Caki2 (cell line): ENCODE data around the gene LILRB3. TPM values are rescaled to one million over a fixed set of nuclear protein-coding genes. Genes with fewer than 3 reads are reported as not detected.
A peak's percentile ranks its signal among the peaks of the same experiment; 100 is the strongest.
"Not testable (repeated sequence)": the region's sequence is repeated elsewhere in the genome, so short reads cannot be mapped to it uniquely, and the experiment has no call there.

ENCODE experiments used
- DNase-seq: peaks from one replicate; pipeline ENCODE4 v3.0.0-alpha.2; 2015; ENCODE audit warnings: low read depth
- in situ Hi-C: cut with HindIII; loops from 2 replicates; pipeline ENCODE4 v1.10.0; 2016; ENCODE audit warnings: low sequenced_read_pairs, low pct_unique_long_range_greater_than_20kb, mixed read lengths
- total RNA-seq: library from RNA; depleted of rRNA; stranded (reverse); fragments of >200 nt; shearing (Covaris generic); gene quantifications from 2 replicates; pipeline ENCODE4 v1.2.3, GENCODE V29; 2014; ENCODE audit warnings: low replicate concordance

The LILRB3 gene
- total RNA-seq, 1 experiment from 2014 or later = not detected

- in situ Hi-C loops = no loop called here
- no peak for DNase-seq
Observed at GRCh38 chr19:54247106-54247930, 24.5 kb upstream of the LILRB3 start.

GRCh38 chr19:54245936-54246335 is 23.1 kb upstream of the LILRB3 start:
- no peak for DNase-seq
- in situ Hi-C loops = no loop called here

- DNase-seq, in situ Hi-C loops: not testable (repeated sequence)
Observed at GRCh38 chr19:54243809-54244208, 21.0 kb upstream of the LILRB3 start.

DNA sequence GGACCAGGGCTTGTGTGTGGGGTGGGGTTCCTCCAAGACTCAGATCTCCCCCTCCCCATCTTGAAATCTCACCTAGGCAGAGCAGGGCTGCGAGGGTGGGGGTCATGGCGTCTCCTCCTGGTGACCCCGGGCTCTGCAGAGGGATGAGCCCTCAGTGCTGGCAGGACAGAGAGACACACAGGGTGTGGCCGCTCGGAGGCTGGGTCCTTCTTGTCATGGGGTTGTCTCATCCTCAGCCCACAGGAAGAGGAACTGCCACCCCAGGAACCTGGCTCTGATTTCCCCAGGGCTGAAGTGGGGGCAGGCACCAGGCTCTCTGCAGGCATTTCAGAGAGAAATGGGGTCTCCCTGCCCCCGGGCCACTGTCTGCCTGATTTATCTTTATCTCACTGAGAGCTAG is 19.8 kb upstream of the LILRB3 start, which contains the start of gene LILRA6:
Gene LILRA6, minus strand, starts transcription at position 145 of the 400 bp plus-strand sequence.
- DNase-seq, in situ Hi-C loops: not testable (repeated sequence)

DNA sequence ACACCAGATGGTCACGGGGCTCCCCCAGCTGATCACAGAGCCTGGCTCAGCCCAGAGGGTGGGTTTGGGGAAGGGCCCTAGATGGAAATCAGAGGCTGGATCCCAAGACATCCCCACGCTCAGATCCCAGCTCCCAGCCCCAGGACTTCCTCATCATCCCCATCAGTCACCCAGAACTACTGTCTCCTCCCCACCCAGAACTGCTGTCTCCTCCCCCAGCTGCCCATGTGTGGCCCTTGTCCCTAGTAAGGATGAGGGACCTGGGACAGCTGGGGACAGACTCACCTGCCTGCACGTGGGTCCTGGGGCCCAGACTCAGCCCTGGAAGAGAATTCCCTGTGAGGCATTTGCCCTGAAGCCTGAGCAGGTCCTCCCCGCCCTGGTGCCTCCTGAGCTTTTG is 19.4 kb upstream of the LILRB3 start:
- DNase-seq, in situ Hi-C loops: not testable (repeated sequence)

DNA sequence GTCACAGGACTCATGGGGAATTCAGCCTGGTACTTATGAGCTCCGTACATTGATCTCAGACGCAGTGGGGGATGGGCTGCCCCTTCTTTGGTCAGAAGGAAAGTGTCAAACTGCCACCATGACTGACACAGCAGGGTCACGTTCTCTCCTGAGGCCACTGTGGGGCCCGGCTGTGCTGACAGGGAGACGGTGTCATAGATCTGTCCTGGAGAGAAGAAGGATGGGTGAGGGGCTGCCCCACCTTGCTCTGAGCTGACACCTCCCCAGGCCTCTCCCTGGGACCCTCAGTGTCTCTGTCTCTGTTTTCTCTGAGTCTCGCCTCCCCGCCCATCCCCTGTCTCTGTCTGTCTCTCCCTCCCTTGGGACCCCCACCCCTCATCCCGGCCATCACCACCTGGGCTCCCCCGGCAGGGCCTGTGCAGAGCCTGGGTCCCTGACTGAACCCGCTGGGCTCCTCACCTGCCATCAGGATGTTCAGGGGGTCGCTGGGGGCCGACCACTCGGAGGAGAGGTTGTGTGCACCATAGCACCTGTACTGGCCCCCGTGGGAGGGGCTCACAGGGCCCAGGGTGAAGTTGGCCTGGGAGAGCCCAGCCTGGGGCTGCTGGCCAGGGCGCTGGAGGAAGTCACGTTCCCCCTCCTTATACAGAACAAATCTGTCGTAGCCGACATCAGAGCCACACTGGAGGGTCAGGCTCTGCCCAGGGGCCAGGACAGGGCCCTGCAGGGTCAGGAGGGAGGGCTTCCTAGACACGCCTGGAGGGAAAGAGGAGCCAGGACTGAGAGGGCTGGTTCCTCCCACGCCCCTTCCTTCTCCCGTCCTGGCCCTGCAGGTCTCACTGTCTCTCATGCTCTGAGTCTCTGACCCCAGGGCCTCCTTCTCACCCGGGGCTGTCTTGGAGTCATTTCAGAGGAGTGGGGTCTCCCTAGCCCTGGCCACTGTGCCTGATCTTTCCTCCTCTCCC is 17.8 kb upstream of the LILRB3 start:
- DNase-seq, in situ Hi-C loops: not testable (repeated sequence)

DNA sequence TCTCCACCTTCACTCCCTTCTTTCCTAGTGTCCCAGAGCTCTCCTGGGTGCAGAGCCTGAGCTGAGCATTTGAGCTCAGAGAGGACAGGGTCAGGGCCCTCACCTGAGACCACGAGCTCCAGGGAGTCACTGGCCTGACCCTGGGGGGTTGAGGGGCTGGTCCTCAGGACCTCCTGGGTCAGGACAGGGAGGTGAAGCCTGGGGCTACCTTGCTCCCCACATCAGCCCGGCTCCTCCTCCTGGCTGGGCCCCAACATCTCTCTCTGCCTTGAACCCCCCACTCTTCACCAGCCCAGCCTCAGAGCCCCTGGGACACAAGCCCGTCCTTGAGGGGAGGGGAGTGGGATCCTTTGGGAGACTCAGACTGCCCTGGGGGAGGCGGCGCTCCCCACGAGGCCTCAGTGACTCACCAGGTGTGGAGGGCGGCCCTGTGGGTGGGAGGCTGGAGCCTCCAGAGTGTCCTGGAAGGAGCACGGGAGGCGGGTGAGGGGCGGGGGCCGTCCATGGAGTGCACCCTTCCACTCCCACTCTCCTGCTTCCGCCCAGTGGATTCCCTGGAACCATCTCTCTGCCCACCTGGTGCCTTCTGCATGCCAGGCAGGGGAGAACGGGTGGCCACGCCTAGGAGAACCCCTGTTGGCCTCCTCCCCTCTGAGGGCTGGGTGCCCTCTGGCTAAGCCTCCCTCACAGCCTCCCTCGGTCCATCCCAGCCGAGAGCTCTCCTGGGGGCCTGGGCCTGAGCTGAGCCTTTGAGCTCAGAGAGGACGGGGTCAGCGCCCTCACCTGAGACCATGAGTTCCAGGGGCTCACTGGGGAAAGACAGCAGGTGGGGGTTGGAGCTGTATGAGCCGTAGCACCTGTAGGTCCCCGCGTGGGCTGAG is 16.9 kb upstream of the LILRB3 start:
- in situ Hi-C loops = not testable (repeated sequence)

GRCh38 chr19:54233941-54234340 is 11.1 kb upstream of the LILRB3 start:
- in situ Hi-C loops = no loop called here
- DNase-seq = no peak

More for the DNA sequence above, 16.9 kb upstream of the LILRB3 start:
- not testable (repeated sequence) for DNase-seq

GRCh38 chr19:54231077-54231931 is 8.5 kb upstream of the LILRB3 start:
- DNase-seq = peak; percentile 88

GRCh38 chr19:54230031-54230430 is 7.2 kb upstream of the LILRB3 start:
- DNase-seq = no peak
- in situ Hi-C loops = no loop called here

More at GRCh38 chr19:54231077-54231931, 8.5 kb upstream of the LILRB3 start:
- in situ Hi-C loops = no loop called here

DNA sequence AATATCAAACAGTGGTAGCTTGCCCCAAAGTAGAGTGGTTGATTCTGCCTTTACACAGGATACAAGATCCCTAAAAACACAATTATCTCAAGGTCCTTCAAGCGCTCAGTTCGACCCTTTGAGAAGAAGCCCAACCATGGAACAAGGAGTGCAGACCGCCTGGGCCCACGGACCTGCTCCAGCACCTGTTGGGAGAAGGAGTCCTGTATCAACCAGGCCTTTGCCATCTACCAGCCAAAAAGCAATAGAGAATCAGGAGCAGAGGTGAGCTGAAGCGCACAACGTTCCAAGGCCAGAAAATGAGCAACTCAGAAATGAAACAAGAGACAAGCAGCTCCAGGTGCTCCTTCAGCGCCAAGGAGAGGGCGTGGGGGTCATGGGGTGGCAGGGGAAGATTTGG is 6.3 kb upstream of the LILRB3 start:
- in situ Hi-C loops = no loop called here
- DNase-seq = no peak

GRCh38 chr19:54224619-54225018 is 1.8 kb upstream of the LILRB3 start:
- DNase-seq = not testable (repeated sequence)

GRCh38 chr19:54223937-54224281 is 1.1 kb upstream of the LILRB3 start:
- DNase-seq, in situ Hi-C loops: not testable (repeated sequence)

More at GRCh38 chr19:54224619-54225018, 1.8 kb upstream of the LILRB3 start:
- in situ Hi-C loops = not testable (repeated sequence)

DNA sequence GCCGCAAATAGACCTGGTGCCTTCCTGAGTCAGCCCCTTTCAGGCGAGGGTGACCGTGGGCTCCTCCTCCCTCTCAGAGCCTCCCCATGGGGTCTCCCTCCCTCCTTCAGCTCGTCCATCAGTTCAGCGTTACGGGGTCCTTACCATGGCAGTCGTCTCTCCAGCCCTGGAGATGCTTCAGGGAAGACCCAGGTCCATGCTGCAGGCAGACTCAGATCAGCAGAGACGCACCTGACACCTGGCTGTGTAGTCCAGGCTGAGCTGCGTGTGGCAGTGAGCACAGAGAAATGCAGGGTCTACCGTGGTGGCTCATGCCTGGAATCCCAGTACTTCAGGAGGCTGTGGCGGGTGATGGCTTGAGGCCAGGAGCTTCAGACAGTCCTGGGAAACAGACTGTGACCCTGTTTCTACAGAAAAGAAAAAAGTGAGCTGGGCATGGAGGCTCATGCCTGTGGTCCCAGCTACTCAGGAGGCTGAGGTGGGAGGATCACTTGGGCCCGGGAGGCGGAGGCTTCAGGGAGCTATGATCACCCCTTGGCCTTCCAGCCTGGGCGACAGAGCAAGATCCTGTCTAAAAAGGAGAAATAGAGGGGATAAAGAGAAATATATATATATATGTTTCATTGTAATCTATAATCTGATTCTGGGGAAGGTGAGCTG is 600 bp upstream of the LILRB3 start:
- in situ Hi-C loops, DNase-seq: not testable (repeated sequence)

GRCh38 chr19:54221947-54222346 is 860 bp downstream of the LILRB3 start:
- DNase-seq, in situ Hi-C loops: not testable (repeated sequence)

- in situ Hi-C loops = not testable (repeated sequence)
Observed at GRCh38 chr19:54219702-54220101, 3.1 kb downstream of the LILRB3 start.

More at GRCh38 chr19:54219702-54220101, 3.1 kb downstream of the LILRB3 start:
- not testable (repeated sequence) for DNase-seq
